GM12873 (cell line): Measurements from ENCODE around the gene MAP3K13.
A peak's percentile ranks its signal among the peaks of the same experiment; 100 is the strongest.

ENCODE experiments used
- CTCF ChIP-seq: IDR thresholded peaks from 2 replicates; pipeline ENCODE4 v1.5.1; 2012; ENCODE audit warnings: low read depth, mild to moderate bottlenecking, moderate library complexity, low read length, control low read depth; ENCODE audit not compliant: insufficient read depth; ENCODE audit errors: missing control alignments

The MAP3K13 gene

GRCh38 chr3:185342459-185343174 is 20.3 kb upstream of the MAP3K13 start:
- TF ChIP-seq CTCF: no peak

- TF ChIP-seq CTCF: no peak
These were observed 15.5 kb upstream of the MAP3K13 start for GRCh38 chr3:185347399-185347798.

GRCh38 chr3:185350841-185351240 is 12.1 kb upstream of the MAP3K13 start:
- TF ChIP-seq CTCF: no peak

GRCh38 chr3:185351396-185351795 is 11.5 kb upstream of the MAP3K13 start:
- TF ChIP-seq CTCF: no peak

GRCh38 chr3:185353225-185353624 is 9.7 kb upstream of the MAP3K13 start:
- no peak for TF ChIP-seq CTCF

GRCh38 chr3:185353823-185354614 is 8.9 kb upstream of the MAP3K13 start:
- TF ChIP-seq CTCF: peak; percentile 81

- no peak for TF ChIP-seq CTCF
These were observed 6.4 kb upstream of the MAP3K13 start for GRCh38 chr3:185356499-185356898.
